Measurements from ENCODE around the gene GNAO1.

Gene GNAO1

DNA sequence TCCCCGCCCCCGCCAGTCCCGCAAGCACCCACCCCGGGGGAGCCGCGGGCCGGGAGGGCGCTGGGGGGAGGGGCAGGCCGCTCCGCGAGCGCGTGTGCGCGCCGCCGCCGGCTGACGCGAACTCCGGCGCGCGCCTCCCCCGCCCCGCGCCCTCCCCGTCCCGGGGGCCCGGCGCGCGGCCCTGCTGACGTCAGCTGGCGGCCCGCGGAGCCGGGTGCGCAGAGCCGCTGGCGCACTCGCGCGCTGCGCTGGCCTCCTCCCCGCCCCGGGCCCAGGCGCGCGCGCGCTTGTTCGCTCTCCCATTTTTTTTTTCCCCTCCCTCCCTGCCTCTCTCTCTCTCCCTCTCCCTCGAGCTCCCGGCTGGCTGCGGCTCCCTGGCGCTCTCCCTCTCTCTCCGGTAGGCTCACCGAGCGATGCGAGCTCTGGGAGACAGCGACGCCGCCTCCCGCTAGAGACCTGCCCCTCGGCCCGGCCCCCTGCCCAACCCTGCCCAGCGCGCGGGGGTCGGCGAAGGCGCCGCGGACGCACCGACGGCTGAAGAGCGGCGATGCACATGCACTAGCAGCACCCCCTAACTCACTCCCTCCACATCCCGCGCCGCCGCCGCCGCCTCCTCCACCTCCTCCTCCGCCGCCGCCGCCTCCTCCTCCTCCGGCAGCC is at the start of gene GNAO1:
Gene GNAO1, plus strand, starts transcription at position 334 of the 660 bp plus-strand sequence. CDS start 747 bp downstream, outside the sequence.
- DNase-seq (ENCODE audit: extremely low read depth in 1 of 2, low read depth in 1 of 2), result peak in 1 of 2 donors; percentile 50

- DNase-seq (ENCODE audit: extremely low read depth in 1 of 2, low read depth in 1 of 2), result no peak
Measured at GRCh38 chr16:56143666-56144065, 47.6 kb upstream of the GNAO1 start.

- DNase-seq (ENCODE audit: extremely low read depth in 1 of 2, low read depth in 1 of 2), result no peak
Measured at GRCh38 chr16:56145369-56145768, 45.9 kb upstream of the GNAO1 start.

GRCh38 chr16:56151621-56152020 is 39.7 kb upstream of the GNAO1 start:
- DNase-seq (ENCODE audit: extremely low read depth in 1 of 2, low read depth in 1 of 2), result no peak

DNA sequence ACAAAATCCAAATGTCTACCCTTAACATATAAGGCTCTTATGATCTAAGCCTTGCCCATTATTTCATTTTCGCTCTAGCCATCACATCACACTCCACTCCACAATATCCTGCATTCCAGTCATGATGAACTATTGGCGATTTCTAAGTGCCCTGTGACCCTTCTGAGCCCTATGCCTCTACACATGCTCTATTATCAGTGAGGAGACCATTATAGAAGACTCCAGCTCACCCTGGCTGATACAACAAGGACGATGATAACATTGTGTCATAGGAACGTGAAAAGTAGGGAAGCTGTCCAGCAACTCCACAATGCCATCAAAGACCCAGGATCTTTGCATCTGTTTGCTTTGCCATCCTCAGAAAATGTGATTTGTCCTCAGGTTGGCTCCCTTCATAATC is 29.6 kb upstream of the GNAO1 start:
- DNase-seq (ENCODE audit: extremely low read depth in 1 of 2, low read depth in 1 of 2), result no peak

DNA sequence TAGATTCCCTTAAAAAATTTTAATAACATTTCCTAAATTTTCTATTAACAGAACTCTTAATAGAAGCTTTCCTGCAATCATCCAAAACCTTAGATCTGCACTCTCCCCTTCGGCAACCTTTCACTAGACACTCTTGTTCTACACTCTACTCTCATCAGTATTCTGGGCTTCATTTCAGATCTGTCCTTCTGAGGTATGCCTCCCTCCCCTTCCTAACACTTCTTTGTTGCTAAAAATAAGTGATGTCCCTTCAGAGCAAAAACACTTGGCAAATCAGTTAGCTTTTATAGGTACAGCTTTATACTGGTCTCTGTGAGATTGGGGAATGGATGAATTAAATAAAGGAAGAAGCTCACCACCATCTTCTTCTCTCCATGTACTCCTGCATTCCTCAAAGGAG is 28.2 kb upstream of the GNAO1 start:
- DNase-seq (ENCODE audit: extremely low read depth in 1 of 2, low read depth in 1 of 2), result no peak

- DNase-seq (ENCODE audit: extremely low read depth in 1 of 2, low read depth in 1 of 2), result no peak
Measured at GRCh38 chr16:56163938-56164337, 27.4 kb upstream of the GNAO1 start.

GRCh38 chr16:56164636-56165035 is 26.7 kb upstream of the GNAO1 start:
- DNase-seq (ENCODE audit: extremely low read depth in 1 of 2, low read depth in 1 of 2), result no peak

GRCh38 chr16:56174411-56174810 is 16.9 kb upstream of the GNAO1 start:
- DNase-seq (ENCODE audit: extremely low read depth in 1 of 2, low read depth in 1 of 2), result no peak

DNA sequence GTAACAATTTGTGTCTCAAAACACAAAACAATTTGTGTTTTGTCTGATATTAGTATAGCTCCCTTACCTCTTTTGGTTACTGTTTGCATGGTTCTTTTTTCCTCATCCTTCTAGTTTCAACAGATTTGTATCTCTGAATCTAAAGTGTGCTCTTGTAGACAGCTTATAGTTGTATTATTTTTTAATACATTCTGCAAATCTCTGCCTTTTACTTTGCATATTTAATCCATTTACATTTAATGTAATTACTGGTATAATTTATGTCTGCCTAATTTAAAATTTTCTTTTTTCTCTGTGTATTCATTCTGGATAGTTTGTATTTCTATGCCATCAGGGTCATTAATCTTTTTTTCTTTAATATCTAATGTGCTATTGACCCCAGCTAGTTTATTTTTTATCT is 9.9 kb upstream of the GNAO1 start:
- no peak for DNase-seq (ENCODE audit: extremely low read depth in 1 of 2, low read depth in 1 of 2)

GRCh38 chr16:56183266-56183665 is 8.0 kb upstream of the GNAO1 start:
- no peak for DNase-seq (ENCODE audit: extremely low read depth in 1 of 2, low read depth in 1 of 2)

DNA sequence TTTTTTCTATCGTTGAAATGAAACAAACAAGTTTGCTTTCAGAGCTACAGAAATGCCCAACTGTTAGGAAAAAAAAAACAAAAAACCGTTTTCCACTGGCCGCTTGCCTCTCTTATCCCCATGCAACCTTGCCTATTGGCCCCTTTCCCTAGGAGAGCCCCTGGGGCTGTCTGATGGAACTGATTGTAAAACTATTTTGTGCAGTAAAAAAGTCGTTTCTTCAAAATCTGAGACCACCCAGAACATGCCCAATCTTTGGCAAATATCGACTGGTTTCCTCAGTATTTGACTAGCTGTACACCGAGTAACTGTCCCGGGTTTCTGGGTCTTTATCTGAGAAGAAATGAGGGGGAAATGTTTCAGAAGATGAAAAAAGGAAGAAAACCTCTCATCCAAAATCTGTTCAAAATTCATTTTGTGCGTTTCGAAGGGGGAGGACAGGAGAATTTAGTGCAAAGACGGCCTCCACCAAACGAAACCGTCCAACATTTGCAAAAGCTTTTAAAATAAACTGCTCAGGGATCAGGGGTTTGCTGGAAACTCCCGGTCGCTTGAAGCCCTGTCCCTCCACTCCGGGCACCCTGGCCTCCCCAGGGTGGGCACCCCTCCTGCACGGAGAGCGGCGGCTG is 1.1 kb upstream of the GNAO1 start:
- no peak for DNase-seq (ENCODE audit: extremely low read depth in 1 of 2, low read depth in 1 of 2)

DNA sequence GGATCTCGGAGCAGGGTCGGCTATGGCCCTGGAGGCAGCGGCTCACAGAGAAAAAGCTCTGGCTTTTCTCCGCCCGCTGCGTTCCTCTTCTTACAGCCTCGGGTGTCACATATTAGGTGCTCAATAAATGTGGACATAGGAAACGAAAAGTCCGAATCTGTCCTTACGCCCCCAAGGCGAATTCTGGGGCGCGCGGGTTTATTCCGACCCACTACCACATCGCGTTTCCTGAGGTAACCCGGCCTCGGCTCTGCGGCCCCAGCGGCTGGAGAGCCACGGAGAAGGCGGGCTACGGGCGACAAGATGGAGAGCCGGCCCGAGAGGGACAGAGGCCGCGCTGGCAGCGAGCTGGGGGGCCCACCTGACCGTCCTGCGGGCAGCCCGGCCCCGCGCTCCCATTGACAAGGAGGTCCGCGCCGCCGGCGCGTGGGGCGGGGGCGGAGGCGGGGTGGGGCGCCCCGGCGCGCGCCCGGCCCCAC is 573 bp upstream of the GNAO1 start:
- no peak for DNase-seq (ENCODE audit: extremely low read depth in 1 of 2, low read depth in 1 of 2)

GRCh38 chr16:56191835-56192634 is 746 bp downstream of the GNAO1 start:
- no peak for DNase-seq (ENCODE audit: extremely low read depth in 1 of 2, low read depth in 1 of 2)

DNA sequence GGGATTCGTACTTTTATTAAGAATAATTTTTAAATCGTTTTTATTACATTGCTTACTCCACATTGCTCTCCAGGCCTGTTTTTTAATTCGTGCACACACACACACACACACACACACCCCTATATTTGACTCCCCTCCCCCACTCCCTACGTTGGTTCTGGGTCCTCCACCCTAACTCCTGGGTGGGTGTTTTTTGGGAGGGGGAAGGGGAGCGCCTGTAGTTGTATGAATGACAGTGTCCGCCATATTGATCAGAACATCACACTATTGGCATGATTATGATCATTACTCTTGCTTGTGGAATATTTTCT is 1.3 kb downstream of the GNAO1 start:
- DNase-seq (ENCODE audit: extremely low read depth in 1 of 2, low read depth in 1 of 2), result no peak

GRCh38 chr16:56192986-56193945 is 2.0 kb downstream of the GNAO1 start:
- DNase-seq (ENCODE audit: extremely low read depth in 1 of 2, low read depth in 1 of 2), result no peak

GRCh38 chr16:56193951-56194726 is 2.9 kb downstream of the GNAO1 start:
- peak in 1 of 2 donors; percentile 47 for DNase-seq (ENCODE audit: extremely low read depth in 1 of 2, low read depth in 1 of 2)

DNA sequence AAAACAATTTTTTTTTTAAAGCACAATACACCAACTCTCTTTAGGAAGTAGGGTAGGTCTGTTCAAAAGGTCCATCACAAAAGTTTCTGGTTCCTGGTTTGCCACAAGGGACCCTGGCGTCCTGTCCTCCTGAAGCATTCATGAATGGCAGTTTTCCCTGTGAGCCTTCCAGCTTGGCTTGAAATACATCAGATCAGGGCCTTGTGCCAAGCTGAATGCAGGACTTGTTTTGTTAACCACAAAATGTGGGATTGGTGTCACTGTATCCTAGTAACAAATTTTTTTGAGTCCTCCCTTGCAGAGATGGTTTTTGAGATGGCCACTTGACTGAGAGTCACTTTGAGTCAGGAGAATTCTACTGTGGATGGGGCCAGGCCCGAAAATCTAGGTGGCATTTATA is 3.9 kb downstream of the GNAO1 start:
- DNase-seq (ENCODE audit: extremely low read depth in 1 of 2, low read depth in 1 of 2), result no peak

- DNase-seq (ENCODE audit: extremely low read depth in 1 of 2, low read depth in 1 of 2), result no peak
Measured at GRCh38 chr16:56196381-56196780, 5.1 kb downstream of the GNAO1 start.
